Measurements from ENCODE around the gene CLEC10A. TPM values are rescaled to one million over a fixed set of nuclear protein-coding genes. Genes with fewer than 3 reads are reported as not detected.
"Not testable (repeated sequence)": the region's sequence is repeated elsewhere in the genome, so short reads cannot be mapped to it uniquely, and the experiment has no call there.

Gene CLEC10A
- total RNA-seq, 2 experiments from 2014 or later: 0.45 to 0.64 TPM

DNA sequence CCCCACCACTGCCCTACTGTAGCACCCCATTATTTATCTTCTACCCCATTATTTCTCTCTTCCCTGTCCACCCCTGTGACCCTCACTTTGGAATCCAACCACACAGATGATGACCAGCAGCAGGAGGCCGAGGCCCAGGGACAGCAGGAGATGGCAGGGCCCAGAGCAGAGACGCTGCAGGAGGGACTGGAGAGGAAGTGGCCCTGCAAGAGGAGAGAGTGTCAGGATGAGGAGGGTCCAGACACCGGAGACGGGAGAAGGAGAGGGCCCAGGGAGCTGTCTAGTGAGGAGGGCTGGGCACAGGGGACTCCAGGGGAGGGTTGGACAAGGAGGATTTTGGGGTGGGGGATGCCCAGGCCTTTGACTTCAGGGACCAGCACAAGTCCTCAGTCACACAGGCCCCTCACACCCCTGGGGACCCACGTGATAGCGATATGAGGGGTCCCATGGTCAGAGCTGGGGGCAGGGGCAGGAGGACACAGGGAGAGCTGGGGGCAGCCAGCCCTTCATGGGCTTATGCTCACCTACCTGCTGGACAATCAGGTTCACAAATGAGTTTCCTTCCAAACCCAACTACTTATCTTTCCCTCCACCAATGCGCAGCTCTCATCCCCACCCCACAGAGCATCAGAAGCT lies 2.0 kb downstream of the CLEC10A start:
- H3K27me3 Mint-ChIP-seq: peaks cover 18% of the 10 kb centered on the region
- no peak overlapping the region for H3K27ac Mint-ChIP-seq
- peaks cover 2% of the 10 kb centered on the region for H3K9me3 Mint-ChIP-seq
- no peak for ATAC-seq (ENCODE audit: low read depth)
- no peak for DNase-seq
- H3K4me3 Mint-ChIP-seq: no peak overlapping the region
- POLR2A ChIA-PET: no interaction called here
- no peaks in the 10 kb centered on the region for H3K36me3 Mint-ChIP-seq
- peaks cover 9% of the 10 kb centered on the region for H3K4me1 Mint-ChIP-seq

DNA sequence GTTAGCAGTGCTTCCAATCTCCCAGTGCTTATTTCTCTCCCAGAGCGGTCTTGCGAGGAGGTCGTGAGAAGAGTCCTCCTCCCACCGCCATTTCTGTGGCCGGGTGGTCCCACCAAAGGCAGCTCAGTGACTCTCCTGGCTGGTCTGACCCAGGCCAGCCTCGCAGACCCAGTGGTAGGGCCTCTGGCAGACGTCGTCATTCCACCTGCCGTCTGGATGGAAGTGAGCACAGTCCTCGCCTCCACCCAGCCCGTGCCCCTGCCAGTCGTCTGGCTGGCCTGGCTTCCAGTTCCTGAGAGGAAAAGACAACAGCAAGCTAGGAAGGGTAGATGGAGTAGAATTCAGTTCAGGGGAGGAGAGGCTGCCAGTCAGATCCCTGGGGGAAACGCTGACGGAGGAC lies 5.1 kb downstream of the CLEC10A start:
- no peak overlapping the region for H3K27ac Mint-ChIP-seq
- H3K36me3 Mint-ChIP-seq: no peaks in the 10 kb centered on the region
- ATAC-seq (ENCODE audit: low read depth): no peak
- no peaks in the 10 kb centered on the region for H3K9me3 Mint-ChIP-seq
- DNase-seq: no peak
- no peaks in the 10 kb centered on the region for H3K4me1 Mint-ChIP-seq
- H3K27me3 Mint-ChIP-seq: peaks cover 13% of the 10 kb centered on the region
- H3K4me3 Mint-ChIP-seq: no peak overlapping the region
- POLR2A ChIA-PET: no interaction called here

DNA sequence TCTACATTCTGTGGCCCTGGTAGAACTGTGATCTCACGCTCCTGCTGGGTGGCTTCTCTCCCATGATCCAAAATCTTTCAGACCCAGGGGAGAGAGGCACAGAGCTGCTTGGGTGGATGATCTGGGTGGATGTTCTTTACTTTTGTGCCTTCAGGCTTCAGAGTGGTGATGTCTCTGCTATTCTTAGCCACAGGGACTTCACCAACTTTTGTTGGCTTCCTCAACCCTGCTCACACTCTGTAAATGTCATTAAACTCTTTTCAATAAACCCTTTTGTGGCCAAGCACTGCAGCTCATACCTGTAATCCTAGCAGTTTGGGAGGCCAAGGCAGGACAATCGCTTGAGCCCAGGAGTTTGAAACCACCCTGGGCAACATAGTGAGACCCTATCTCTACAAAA lies 7.6 kb downstream of the CLEC10A start:
- POLR2A ChIA-PET: no interaction called here
- Mint-ChIP-seq H3K27ac (no peak overlapping the region), H3K27me3 (peaks cover 11% of the 10 kb centered on the region), H3K36me3 (no peaks in the 10 kb centered on the region), H3K9me3 (peaks cover 6% of the 10 kb centered on the region), H3K4me1 (no peaks in the 10 kb centered on the region), H3K4me3 (no peak overlapping the region)
- ATAC-seq (ENCODE audit: low read depth): no peak
- DNase-seq: no peak

DNA sequence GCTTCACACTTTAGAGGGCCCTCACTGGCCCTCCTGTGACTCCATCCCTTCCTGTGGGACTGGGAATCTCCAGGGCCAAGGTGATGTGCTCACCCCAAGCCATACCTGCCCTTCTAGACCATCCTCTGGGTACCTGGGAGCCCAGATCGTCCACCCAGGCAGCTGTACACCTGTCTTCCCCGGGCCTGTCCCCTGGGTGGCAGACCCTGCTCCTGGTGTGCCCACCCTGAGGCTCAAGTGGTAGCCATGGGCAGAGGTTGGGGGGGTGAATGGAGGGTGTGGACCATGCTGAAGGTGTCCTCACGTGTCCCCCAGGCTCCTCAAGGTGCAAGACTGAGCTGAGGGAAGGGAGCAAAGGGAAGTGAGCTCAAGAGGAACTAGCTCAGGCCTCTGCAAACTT lies 9.3 kb downstream of the CLEC10A start:
- Mint-ChIP-seq H3K27me3 (peaks cover 11% of the 10 kb centered on the region), H3K27ac (no peak overlapping the region), H3K4me3 (no peak overlapping the region), H3K9me3 (peaks cover 6% of the 10 kb centered on the region), H3K36me3 (no peaks in the 10 kb centered on the region), H3K4me1 (no peaks in the 10 kb centered on the region)
- POLR2A ChIA-PET: no interaction called here
- no peak for DNase-seq
- no peak for ATAC-seq (ENCODE audit: low read depth)

DNA sequence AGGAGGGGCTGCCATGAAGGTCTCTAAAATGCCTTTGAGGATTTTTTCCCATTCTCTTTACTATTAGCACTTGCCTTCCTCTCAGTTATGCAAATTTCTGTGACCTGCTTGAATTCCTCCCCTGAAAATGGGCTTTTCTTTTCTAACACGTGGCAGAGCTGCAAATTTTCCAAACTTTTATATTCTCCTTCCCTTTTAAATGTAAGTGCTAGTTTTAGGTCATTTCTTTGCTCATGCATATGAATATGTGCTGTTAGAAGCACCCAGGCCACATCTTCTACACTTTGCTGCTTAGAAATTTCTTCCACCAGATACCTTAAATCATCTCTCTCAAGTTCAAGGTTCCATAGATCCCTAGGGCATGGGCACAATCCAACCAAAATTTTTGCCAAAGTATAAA lies 11.8 kb downstream of the CLEC10A start:
- peaks cover 6% of the 10 kb centered on the region for H3K9me3 Mint-ChIP-seq
- no peak for DNase-seq
- POLR2A ChIA-PET: no interaction called here
- no peaks in the 10 kb centered on the region for H3K36me3 Mint-ChIP-seq
- peaks cover 11% of the 10 kb centered on the region for H3K27me3 Mint-ChIP-seq
- ATAC-seq (ENCODE audit: low read depth): no peak
- H3K4me3 Mint-ChIP-seq: no peak overlapping the region
- no peak overlapping the region for H3K27ac Mint-ChIP-seq
- H3K4me1 Mint-ChIP-seq: no peaks in the 10 kb centered on the region

DNA sequence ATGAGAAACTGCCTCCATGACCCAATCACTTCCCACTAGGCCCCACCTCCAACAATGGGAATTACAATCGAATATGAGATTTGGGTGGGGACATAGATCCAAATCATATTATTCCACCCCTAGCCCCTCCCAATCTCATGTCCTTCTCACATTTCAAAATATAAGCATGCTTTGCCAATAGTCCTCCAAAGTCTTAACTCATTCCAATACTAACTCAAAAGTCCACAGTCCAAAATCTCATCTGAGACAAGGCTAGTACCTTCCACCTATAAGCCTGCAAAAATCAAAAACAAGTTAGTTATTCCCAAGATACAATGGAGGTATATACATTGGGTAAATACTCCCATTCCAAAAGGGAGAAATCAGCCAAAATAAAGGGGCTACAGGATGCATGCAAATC lies 12.9 kb downstream of the CLEC10A start:
- peaks cover 7% of the 10 kb centered on the region for H3K27me3 Mint-ChIP-seq
- POLR2A ChIA-PET: no interaction called here
- ATAC-seq (ENCODE audit: low read depth): no peak
- peaks cover 6% of the 10 kb centered on the region for H3K9me3 Mint-ChIP-seq
- no peaks in the 10 kb centered on the region for H3K4me1 Mint-ChIP-seq
- DNase-seq: no peak
- no peak overlapping the region for H3K4me3 Mint-ChIP-seq
- H3K27ac Mint-ChIP-seq: no peak overlapping the region
- no peaks in the 10 kb centered on the region for H3K36me3 Mint-ChIP-seq

DNA sequence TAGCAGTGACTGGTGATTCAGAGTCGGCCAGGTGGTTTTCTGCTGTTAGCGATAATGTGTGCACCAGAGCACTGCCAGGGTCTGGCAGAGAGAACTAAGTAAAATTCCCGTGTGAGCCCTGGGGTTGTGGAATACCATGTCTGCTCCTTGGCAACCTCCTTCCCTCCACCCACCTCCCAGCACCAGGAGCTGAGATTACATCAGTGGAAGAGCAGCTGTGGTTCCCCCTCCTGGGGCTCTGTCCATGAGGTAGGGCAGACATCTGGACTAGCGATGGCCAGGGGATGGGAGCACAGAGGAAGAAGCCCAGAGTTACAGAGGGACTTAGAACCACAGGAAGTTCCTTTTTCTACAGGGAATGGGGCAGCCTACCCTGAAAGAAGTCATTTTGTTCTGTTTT lies 15.8 kb downstream of the CLEC10A start:
- ATAC-seq (ENCODE audit: low read depth): no peak
- peaks cover 1% of the 10 kb centered on the region for H3K4me1 Mint-ChIP-seq
- POLR2A ChIA-PET: no interaction called here
- H3K36me3 Mint-ChIP-seq: no peaks in the 10 kb centered on the region
- DNase-seq: no peak
- H3K27ac Mint-ChIP-seq: no peak overlapping the region
- no peaks in the 10 kb centered on the region for H3K27me3 Mint-ChIP-seq
- peaks cover 6% of the 10 kb centered on the region for H3K9me3 Mint-ChIP-seq
- H3K4me3 Mint-ChIP-seq: no peak overlapping the region

DNA sequence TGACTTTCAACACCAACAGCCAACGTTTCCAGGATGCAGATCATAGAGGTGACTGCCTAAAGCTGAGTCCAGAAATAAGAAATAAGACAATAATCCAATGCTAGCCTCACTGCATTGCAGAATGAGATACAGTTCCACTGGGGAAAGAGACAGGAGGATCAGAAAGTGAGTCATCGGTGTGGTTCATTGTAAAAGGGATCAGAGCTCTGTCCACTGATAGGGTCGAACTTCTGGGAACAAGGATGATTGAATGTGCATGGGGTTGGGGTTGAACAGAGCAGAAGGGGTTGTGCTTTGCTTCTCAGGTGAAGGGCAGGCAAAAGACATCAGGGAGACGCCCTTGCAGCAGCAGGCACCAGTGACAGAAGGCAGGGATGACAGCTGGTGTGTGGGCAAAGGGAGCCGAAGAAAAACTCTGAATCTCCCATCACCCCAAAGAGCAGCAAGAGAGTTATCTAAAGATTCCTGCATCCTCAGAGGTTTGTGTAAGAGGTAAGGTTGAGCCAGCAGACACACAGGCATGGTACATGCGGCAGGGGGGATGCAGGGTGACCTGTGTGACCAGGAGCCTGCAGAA lies 16.4 kb downstream of the CLEC10A start:
- no peak for DNase-seq
- no peak overlapping the region for H3K27ac Mint-ChIP-seq
- H3K36me3 Mint-ChIP-seq: no peaks in the 10 kb centered on the region
- H3K4me3 Mint-ChIP-seq: no peak overlapping the region
- POLR2A ChIA-PET: no interaction called here
- peaks cover 5% of the 10 kb centered on the region for H3K9me3 Mint-ChIP-seq
- no peak for ATAC-seq (ENCODE audit: low read depth)
- no peaks in the 10 kb centered on the region for H3K27me3 Mint-ChIP-seq
- peaks cover 1% of the 10 kb centered on the region for H3K4me1 Mint-ChIP-seq

DNA sequence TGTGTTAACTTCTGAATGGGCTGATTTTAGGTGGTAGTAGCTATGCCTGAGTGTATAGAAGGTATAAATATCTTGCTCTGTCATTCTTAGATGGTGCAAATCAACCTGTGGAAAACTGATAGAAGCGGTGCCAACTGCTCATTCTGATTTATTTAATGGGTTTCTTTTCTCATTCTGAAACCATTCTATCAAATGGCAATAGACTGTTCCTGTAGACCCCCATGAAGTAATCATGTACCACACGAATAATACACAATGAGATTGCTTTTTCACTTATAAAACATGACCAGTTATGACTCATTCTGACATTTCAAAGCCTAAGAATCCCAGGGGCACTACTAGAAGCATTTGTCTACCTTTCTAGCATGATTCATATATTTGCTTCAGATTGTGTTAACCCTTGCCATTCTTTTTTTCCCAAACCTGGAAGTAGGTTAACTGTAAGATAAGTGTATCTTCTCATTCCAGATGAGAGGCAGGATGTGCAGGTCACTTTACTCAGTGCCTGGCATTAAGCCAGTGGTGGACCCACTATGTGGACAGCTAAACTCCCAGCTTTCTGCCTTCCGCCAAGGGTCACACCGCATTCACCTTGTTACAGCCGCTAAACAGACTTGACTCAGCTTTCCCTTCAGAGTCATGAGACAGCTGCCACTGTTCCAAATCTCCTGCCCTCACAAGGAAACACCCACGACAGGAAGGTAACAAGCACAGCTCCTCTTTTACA lies 19.7 kb downstream of the CLEC10A start:
- POLR2A ChIA-PET: interaction anchor here (0.6 kb wide), 1 partner anchor 107 kb away, joined by 4 read pairs; no protein-coding TSS in a partner anchor
- Mint-ChIP-seq H3K36me3 (no peaks in the 10 kb centered on the region), H3K4me1 (peaks cover 1% of the 10 kb centered on the region), H3K27ac (no peak overlapping the region), H3K4me3 (no peak overlapping the region), H3K27me3 (peaks cover 2% of the 10 kb centered on the region), H3K9me3 (no peaks in the 10 kb centered on the region)
- DNase-seq (no peak), ATAC-seq (ENCODE audit: low read depth) (no peak)

DNA sequence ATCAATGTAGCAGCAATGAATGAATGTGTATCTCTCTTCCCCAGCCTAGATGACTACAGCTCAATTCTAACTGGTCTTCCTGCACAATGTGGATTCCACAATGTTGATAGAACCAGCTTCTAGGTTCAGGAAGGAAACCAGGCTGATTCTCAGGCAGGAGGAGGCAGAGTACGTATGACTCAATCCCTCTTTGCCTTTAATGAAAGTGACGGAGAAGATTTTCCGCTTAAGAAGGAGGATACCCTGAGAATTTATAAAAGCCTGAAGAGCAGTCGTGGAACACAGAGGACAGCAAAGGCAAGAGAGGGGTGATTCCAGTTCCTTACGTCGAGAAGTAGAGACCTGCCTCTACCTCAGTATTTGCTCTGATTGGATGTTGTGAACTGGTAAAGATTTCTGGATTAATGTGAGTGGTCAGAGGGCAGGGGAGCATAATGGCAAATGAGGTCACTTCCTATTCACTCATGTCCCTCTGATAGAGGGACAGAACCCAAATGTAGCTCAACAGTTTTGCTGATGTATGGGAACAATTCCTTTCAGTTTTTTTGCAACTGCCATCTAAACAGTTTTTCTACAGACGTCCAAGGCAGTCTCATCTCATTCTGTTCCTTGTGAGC lies 21.1 kb downstream of the CLEC10A start:
- Mint-ChIP-seq H3K27me3 (peaks cover 2% of the 10 kb centered on the region), H3K4me1 (peaks cover 1% of the 10 kb centered on the region), H3K9me3 (no peaks in the 10 kb centered on the region), H3K4me3 (no peak overlapping the region), H3K27ac (no peak overlapping the region), H3K36me3 (no peaks in the 10 kb centered on the region)
- DNase-seq: no peak
- no peak for ATAC-seq (ENCODE audit: low read depth)
- POLR2A ChIA-PET: no interaction called here

DNA sequence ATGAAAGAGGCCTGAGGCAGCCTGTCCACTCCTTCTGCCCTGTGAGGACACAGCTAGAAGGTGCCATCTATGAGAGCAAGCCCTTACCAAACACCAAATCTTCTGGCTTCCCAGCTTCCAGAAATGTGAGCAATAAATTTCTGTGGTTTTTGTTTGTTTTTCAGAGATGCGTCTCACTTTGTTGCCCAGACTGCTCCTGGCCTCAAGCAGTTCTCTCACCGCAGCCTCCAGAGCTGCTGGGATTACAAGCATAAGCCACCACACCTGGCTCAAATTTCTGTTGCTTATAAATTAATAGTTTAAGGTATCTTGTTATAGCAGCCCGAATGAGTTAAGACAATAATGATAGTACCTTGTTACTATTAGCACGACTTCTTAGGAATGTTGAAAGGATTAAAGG lies 23.7 kb downstream of the CLEC10A start:
- DNase-seq (no peak), ATAC-seq (ENCODE audit: low read depth) (no peak)
- Mint-ChIP-seq H3K9me3 (no peaks in the 10 kb centered on the region), H3K4me1 (peaks cover 1% of the 10 kb centered on the region), H3K36me3 (no peaks in the 10 kb centered on the region), H3K27ac (no peak overlapping the region), H3K27me3 (peaks cover 2% of the 10 kb centered on the region), H3K4me3 (no peak overlapping the region)
- POLR2A ChIA-PET: no interaction called here

DNA sequence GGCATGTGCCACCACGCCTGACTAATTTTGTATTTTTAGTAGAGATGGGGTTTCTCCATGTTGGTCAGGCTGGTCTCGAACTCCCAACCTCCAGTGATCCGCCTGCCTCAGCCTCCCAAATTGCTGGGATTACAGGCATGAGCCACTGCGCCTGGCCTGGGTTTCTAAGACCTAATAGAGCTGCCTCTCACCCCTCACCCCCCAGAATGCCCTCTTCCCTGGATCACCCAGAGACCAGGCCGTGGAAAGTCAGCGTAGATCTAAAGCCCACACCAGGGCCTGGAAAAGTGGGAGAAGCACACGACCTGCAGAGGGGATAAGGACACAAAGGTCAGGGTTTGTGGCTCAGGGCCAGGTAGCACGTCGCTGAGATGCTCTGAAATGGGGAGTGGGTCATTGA lies 29.5 kb downstream of the CLEC10A start:
- not testable (repeated sequence) for DNase-seq; H3K4me3 Mint-ChIP-seq; H3K27ac Mint-ChIP-seq; H3K9me3 Mint-ChIP-seq; ATAC-seq (ENCODE audit: low read depth); H3K27me3 Mint-ChIP-seq; H3K36me3 Mint-ChIP-seq
- peaks cover 15% of the 10 kb centered on the region for H3K4me1 Mint-ChIP-seq
- POLR2A ChIA-PET: interaction anchor here (0.7 kb wide), 1 partner anchor 1163 kb away, joined by 4 read pairs; no protein-coding TSS in a partner anchor

DNA sequence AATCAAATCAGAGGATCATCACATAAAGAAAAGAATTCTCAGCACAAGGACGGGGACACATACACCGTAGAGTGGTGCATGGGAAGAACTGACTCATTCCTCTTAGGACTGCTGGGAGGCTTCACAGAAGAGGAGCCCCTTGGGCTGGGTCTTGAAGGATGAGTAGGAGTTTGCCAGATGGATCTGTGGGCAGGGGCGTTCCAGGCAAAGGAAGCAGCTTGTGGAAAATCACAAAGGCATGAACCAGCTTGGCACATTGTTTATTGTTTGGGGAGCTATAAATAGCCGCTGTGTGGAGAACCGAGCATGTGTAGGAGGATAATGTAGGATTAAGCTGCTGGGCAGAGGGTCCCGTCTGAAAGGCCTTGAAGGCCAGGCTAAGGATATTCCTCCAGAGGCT lies 31.1 kb downstream of the CLEC10A start:
- no peaks in the 10 kb centered on the region for H3K9me3 Mint-ChIP-seq
- H3K27ac Mint-ChIP-seq: no peak overlapping the region
- no peak overlapping the region for H3K4me3 Mint-ChIP-seq
- H3K36me3 Mint-ChIP-seq: no peaks in the 10 kb centered on the region
- ATAC-seq (ENCODE audit: low read depth) (no peak), DNase-seq (no peak)
- peaks cover 9% of the 10 kb centered on the region for H3K27me3 Mint-ChIP-seq
- H3K4me1 Mint-ChIP-seq: peaks cover 19% of the 10 kb centered on the region
- POLR2A ChIA-PET: no interaction called here

DNA sequence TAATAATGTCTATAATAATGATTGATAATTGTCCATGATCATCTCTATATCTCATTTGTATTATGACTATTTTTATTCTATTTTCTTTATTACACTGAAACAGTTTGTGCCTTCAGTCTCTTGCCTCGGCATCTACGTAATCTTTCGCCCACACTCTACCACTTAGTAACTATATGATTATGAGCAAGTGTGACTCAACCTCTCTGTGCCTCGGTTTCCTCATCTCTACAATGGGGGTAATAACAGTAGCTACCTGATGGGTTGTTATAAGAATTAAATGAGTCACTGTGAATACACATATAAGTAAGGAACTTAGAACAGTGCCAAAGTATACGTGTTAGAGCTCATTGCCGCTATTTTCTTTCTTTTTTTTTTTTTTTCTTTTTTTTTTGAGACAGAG lies 32.5 kb downstream of the CLEC10A start:
- POLR2A ChIA-PET: interaction anchor here (0.9 kb wide), 1 partner anchor 12 kb away, joined by 3 read pairs; the partner anchor contains the start of gene SLC16A13
- H3K36me3 Mint-ChIP-seq: no peaks in the 10 kb centered on the region
- H3K27me3 Mint-ChIP-seq: peaks cover 9% of the 10 kb centered on the region
- H3K4me3 Mint-ChIP-seq: no peak overlapping the region
- H3K4me1 Mint-ChIP-seq: peaks cover 19% of the 10 kb centered on the region
- no peak for ATAC-seq (ENCODE audit: low read depth)
- no peak overlapping the region for H3K27ac Mint-ChIP-seq
- H3K9me3 Mint-ChIP-seq: no peaks in the 10 kb centered on the region
- no peak for DNase-seq
